Measurements from ENCODE around the gene MCOLN3.

DNA sequence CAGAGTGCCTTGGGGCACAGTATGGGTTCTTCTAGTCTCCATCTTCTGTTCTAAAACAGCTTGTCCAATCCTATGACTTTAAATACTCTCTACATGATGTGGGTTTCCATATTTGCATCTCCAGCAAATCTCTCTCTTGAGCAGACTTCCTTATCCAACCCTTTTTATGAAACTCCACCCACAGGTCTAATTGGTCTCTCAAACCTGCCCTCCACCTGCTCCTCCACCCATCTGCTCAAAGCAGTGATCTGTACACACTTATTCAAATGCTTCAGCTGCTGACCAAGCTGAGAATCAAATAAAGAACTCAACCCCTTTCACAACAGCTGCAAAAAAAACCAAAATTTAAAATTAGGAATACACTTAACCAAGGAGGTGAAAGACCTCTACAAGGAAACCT lies 62.9 kb downstream of the MCOLN3 start:
- TF ChIP-seq, protein P1, sequence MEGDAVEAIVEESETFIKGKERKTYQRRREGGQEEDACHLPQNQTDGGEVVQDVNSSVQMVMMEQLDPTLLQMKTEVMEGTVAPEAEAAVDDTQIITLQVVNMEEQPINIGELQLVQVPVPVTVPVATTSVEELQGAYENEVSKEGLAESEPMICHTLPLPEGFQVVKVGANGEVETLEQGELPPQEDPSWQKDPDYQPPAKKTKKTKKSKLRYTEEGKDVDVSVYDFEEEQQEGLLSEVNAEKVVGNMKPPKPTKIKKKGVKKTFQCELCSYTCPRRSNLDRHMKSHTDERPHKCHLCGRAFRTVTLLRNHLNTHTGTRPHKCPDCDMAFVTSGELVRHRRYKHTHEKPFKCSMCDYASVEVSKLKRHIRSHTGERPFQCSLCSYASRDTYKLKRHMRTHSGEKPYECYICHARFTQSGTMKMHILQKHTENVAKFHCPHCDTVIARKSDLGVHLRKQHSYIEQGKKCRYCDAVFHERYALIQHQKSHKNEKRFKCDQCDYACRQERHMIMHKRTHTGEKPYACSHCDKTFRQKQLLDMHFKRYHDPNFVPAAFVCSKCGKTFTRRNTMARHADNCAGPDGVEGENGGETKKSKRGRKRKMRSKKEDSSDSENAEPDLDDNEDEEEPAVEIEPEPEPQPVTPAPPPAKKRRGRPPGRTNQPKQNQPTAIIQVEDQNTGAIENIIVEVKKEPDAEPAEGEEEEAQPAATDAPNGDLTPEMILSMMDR (IDR thresholded peaks at IDR 0.05): no peak
- TF ChIP-seq POLR2A (IDR thresholded peaks at IDR 0.05): no peak
